WERI-Rb-1 (cell line): ENCODE measurements around the gene CATSPER4.

Experiments used
- DNase-seq: peaks from one replicate; pipeline ENCODE4 v3.0.0-alpha.2; 2020
- H3K27ac ChIP-seq: fragments of 250-450 bp; sonication (Bioruptor Pico); 2 replicates; pipeline ENCODE4 v1.5.1; 2020; ENCODE audit warnings: mild to moderate bottlenecking, moderate library complexity
- H3K27me3 ChIP-seq: fragments of 250-450 bp; sonication (Bioruptor Pico); 2 replicates; pipeline ENCODE4 v1.5.1; 2021; ENCODE audit warnings: mild to moderate bottlenecking, low read depth, moderate library complexity; ENCODE audit not compliant: insufficient read depth, severe bottlenecking
- H3K36me3 ChIP-seq: fragments of 250-450 bp; sonication (Bioruptor Pico); 2 replicates; pipeline ENCODE4 v1.5.1; 2020; ENCODE audit warnings: mild to moderate bottlenecking, moderate library complexity
- H3K4me3 ChIP-seq: 2 replicates; pipeline ENCODE4 v1.5.1; 2011; ENCODE audit warnings: low read depth, mild to moderate bottlenecking, control low read depth, low read length
- H3K9me3 ChIP-seq: fragments of 250-450 bp; sonication (Bioruptor Pico); 2 replicates; pipeline ENCODE4 v1.5.1; 2021; ENCODE audit warnings: mild to moderate bottlenecking, moderate library complexity; ENCODE audit not compliant: severe bottlenecking
- TF ChIP-seq, protein P1 (sequence below): IDR thresholded peaks from 2 replicates; pipeline ENCODE4 v1.5.1; 2011; ENCODE audit warnings: low read depth, mild to moderate bottlenecking, control low read depth, inconsistent platforms, low read length

The CATSPER4 gene

DNA sequence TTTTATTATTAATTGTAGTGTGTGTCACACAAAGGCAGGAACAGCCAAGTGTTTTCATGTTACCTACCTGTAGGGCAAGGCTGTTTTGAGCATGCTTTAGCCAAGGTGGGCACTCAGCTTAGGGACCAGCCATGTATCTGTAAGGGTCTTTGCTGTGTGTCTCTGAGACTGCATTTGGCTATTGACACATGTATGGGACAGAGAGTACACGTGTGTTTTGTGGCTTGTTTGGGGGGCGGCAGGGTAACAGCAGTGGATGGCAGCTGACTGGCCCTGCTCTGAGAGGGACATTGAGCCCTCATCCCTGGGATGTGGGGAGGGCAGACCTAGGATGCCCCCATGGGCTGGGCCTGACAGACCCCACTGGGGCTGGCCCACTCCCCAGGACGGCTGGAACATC is 6.9 kb downstream of the CATSPER4 start:
- H3K27ac ChIP-seq: no peak overlapping the region
- no peaks in the 10 kb centered on the region for H3K36me3 ChIP-seq
- no peaks in the 10 kb centered on the region for H3K27me3 ChIP-seq
- no peak for DNase-seq
- TF ChIP-seq, protein P1, sequence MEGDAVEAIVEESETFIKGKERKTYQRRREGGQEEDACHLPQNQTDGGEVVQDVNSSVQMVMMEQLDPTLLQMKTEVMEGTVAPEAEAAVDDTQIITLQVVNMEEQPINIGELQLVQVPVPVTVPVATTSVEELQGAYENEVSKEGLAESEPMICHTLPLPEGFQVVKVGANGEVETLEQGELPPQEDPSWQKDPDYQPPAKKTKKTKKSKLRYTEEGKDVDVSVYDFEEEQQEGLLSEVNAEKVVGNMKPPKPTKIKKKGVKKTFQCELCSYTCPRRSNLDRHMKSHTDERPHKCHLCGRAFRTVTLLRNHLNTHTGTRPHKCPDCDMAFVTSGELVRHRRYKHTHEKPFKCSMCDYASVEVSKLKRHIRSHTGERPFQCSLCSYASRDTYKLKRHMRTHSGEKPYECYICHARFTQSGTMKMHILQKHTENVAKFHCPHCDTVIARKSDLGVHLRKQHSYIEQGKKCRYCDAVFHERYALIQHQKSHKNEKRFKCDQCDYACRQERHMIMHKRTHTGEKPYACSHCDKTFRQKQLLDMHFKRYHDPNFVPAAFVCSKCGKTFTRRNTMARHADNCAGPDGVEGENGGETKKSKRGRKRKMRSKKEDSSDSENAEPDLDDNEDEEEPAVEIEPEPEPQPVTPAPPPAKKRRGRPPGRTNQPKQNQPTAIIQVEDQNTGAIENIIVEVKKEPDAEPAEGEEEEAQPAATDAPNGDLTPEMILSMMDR: no peak
- no peak overlapping the region for H3K4me3 ChIP-seq
- no peaks in the 10 kb centered on the region for H3K9me3 ChIP-seq

DNA sequence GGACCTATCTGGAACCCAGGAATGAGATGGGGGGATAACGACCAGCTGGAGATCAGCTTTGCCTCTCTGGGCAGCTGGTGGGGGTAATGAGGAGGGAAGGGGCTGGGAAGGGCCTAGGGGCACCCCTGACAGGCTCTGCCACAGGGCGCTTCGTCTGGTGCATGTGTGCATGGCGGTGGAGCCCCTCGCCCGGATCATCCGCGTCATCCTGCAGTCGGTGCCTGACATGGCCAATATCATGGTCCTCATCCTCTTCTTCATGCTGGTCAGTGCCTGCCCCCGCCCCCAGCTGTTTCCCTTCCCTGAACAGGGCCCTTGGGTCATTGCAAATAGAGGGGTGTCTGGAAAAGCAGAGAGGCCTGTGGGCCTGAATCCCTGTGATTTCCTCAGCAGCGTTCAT is 7.4 kb downstream of the CATSPER4 start:
- Histone ChIP-seq H3K9me3 (no peaks in the 10 kb centered on the region), H3K36me3 (no peaks in the 10 kb centered on the region), H3K4me3 (no peak overlapping the region), H3K27me3 (no peaks in the 10 kb centered on the region), H3K27ac (no peak overlapping the region)
- DNase-seq: no peak
- TF ChIP-seq, protein P1: no peak

DNA sequence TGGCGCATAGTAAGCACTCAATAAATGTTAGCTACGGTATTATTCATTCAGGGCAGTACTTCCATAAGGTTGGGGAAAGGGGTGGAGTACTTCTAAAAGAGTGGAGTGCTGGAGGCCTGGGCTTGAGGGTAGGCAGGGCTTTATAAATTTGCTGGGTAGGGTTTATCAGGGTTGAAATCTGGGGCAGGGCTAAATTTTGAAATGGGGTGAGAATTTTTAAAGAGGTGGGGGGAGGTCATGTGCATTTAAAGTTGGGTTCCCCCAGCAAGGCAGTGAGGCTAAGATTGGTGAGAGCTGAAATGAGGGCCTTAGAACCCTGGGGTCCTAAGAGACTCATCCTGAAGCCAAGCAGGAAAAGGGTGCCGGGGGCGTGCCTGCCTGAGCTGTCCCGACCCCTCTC is 10.0 kb downstream of the CATSPER4 start:
- DNase-seq: no peak
- H3K27ac ChIP-seq: no peak overlapping the region
- TF ChIP-seq, protein P1: no peak
- no peaks in the 10 kb centered on the region for H3K36me3 ChIP-seq
- H3K9me3 ChIP-seq: no peaks in the 10 kb centered on the region
- H3K4me3 ChIP-seq: no peak overlapping the region
- H3K27me3 ChIP-seq: no peaks in the 10 kb centered on the region

DNA sequence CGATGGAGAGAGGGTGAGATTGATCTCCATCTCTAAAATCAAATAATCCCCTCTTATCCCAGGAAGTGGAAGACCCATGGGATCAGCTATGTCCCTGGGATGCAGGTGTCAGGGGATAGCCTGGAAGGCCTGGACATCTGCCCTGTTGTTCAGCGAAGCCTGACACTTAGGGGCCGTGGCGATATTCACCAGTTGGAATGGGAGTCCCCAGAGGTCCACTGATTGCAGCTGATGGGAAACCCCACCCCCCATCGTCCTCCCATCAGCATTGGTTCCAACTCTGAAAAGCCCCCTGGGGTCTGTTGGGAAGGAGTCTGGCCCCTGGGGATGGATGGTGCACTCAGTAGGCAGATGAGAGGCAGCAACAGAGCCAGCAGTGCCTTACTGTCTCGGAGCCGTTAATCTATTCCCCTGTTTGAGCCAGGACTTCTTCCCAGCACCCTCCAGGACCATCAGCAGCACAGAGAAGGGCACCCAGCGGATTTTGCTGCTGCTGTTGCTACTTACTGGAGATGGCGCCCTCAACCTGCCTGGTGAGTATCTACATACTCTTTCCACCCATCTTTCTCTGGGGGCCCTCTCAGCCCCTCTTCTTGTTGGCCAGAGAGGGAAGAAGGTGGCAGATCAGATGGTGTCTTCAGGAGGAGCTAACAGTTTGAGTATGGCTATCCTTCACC is 13.4 kb downstream of the CATSPER4 start:
- H3K36me3 ChIP-seq: no peaks in the 10 kb centered on the region
- H3K9me3 ChIP-seq: no peaks in the 10 kb centered on the region
- H3K4me3 ChIP-seq: no peak overlapping the region
- DNase-seq: peak; percentile 41
- TF ChIP-seq, protein P1: peak; percentile 51
- H3K27me3 ChIP-seq: no peaks in the 10 kb centered on the region
- no peak overlapping the region; the same call in 1 of the 2 replicates for H3K27ac ChIP-seq

DNA sequence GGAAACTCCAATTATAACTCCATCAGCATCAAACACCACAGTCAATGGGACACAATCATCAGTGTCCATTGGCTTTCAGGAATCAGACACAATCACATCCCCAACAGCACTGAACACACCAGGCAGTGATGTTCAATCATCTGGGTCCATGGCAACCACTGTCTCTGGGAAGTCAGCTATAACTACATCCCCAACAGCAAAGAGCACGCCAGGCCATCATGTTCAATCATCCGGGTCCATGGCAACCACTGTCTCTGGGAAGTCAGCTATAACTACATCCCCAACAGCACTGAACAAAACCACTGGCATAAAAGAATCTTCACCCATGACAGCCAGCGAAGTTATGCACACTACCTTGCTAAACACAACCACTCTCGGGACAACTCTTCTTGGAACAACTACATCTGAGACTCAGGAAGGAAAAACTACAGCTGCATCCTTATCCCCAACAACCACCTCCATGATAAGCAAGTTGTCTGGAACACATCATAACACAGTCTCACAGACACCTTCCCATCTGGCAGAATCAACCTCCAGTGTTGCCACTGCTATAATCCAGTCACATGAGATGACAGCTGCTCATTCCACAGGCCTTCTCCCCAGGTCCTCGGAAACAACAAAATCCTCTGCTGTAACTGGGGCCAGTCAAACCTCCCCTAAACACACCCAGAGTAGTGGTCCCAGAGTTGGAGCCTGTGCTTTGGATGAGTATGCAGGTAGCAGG is 19.9 kb downstream of the CATSPER4 start:
- no peak overlapping the region for H3K4me3 ChIP-seq
- DNase-seq: no peak
- no peaks in the 10 kb centered on the region for H3K9me3 ChIP-seq
- TF ChIP-seq, protein P1: no peak
- H3K27me3 ChIP-seq: no peaks in the 10 kb centered on the region
- no peaks in the 10 kb centered on the region for H3K36me3 ChIP-seq
- H3K27ac ChIP-seq: no peak overlapping the region
